Keratinocyte (primary cell): ENCODE data around the gene TNS1. TPM values are rescaled to one million over a fixed set of nuclear protein-coding genes. Genes with fewer than 3 reads are reported as not detected.

Source experiments
- DNase-seq: peaks from one replicate; pipeline ENCODE4 v3.0.0-alpha.2; 2011; ENCODE audit warnings: low read depth, missing footprints, low spot score
- FAIRE-seq: peaks from 2 replicates; lab custom pipeline; 2011; peaks lifted over from hg19 to GRCh38; lab: Jason Lieb, UNC
- H2AFZ ChIP-seq: 2 replicates; pipeline ENCODE4 v1.6.0; 2012; ENCODE audit warnings: low read length, control low read depth, inconsistent platforms; ENCODE audit not compliant: control insufficient read depth
- H3K27ac ChIP-seq: 2 replicates; pipeline ENCODE4 v1.5.1; 2011; ENCODE audit warnings: low read length; ENCODE audit not compliant: control insufficient read depth, insufficient read depth
- H3K27me3 ChIP-seq: 3 replicates; pipeline ENCODE4 v1.6.0; 2011; ENCODE audit warnings: low read length; ENCODE audit not compliant: control insufficient read depth, insufficient read depth; ENCODE audit errors: extremely low read depth
- H3K36me3 ChIP-seq, 2 experiments: 2 replicates in 1 of 2; 3 replicates in 1 of 2; pipeline ENCODE4 v1.5.1; 2011; ENCODE audit warnings: low read length in 2 of 2, mild to moderate bottlenecking in 1 of 2; ENCODE audit not compliant: control insufficient read depth in 2 of 2, insufficient read depth in 2 of 2; ENCODE audit errors: extremely low read depth in 1 of 2
- H3K4me1 ChIP-seq: 3 replicates; pipeline ENCODE4 v1.5.1; 2011; ENCODE audit warnings: low read length; ENCODE audit not compliant: control insufficient read depth, insufficient read depth; ENCODE audit errors: extremely low read depth
- H3K4me2 ChIP-seq: 3 replicates; pipeline ENCODE4 v1.6.0; 2011; ENCODE audit warnings: low read depth, low read length; ENCODE audit not compliant: control insufficient read depth, insufficient read depth; ENCODE audit errors: extremely low read depth
- H3K4me3 ChIP-seq, 3 experiments: fragments of 200-600 bp in 1 of 3; sonication (generic) in 1 of 3; 2 replicates in 2 of 3; 3 replicates in 1 of 3; pipeline ENCODE4 v1.5.1; 2011 to 2016; ENCODE audit warnings: low read length in 3 of 3, mild to moderate bottlenecking in 3 of 3, control low read depth in 2 of 3, inconsistent platforms in 1 of 3, low read depth in 1 of 3, mixed read lengths in 1 of 3, mixed run types in 1 of 3, moderate library complexity in 1 of 3; ENCODE audit not compliant: control insufficient read depth in 2 of 3, insufficient read depth in 2 of 3; ENCODE audit errors: extremely low read depth in 1 of 3
- H3K79me2 ChIP-seq: 2 replicates; pipeline ENCODE4 v1.6.0; 2012; ENCODE audit warnings: low read length; ENCODE audit not compliant: control insufficient read depth, insufficient read depth
- H3K9ac ChIP-seq: 3 replicates; pipeline ENCODE4 v1.6.0; 2011; ENCODE audit warnings: low read length; ENCODE audit not compliant: control insufficient read depth, insufficient read depth; ENCODE audit errors: extremely low read depth
- H3K9me1 ChIP-seq: 3 replicates; pipeline ENCODE4 v1.6.0; 2011; ENCODE audit warnings: low read length; ENCODE audit not compliant: control insufficient read depth, insufficient read depth; ENCODE audit errors: extremely low read depth
- H3K9me3 ChIP-seq: 2 replicates; pipeline ENCODE4 v1.5.1; 2012; ENCODE audit warnings: low read depth, low read length; ENCODE audit not compliant: control insufficient read depth
- H4K20me1 ChIP-seq: 3 replicates; pipeline ENCODE4 v1.6.0; 2011; ENCODE audit warnings: low read length; ENCODE audit not compliant: control insufficient read depth, insufficient read depth; ENCODE audit errors: extremely low read depth
- CTCF ChIP-seq, 3 experiments: IDR thresholded peaks in 1 of 3; conservative IDR thresholded peaks in 1 of 3; optimal IDR thresholded peaks in 1 of 3; 2 replicates in 2 of 3; 3 replicates in 1 of 3; pipeline versions ENCODE3 to v1.5.1; 2011; ENCODE audit warnings: low read length in 3 of 3, mild to moderate bottlenecking in 3 of 3, moderate library complexity in 2 of 3, control low read depth in 1 of 3, inconsistent platforms in 1 of 3; ENCODE audit not compliant: insufficient read depth in 2 of 3; ENCODE audit errors: extremely low read depth in 1 of 3
- EZH2 ChIP-seq: IDR thresholded peaks from one replicate; pipeline ENCODE4 v1.6.1; 2012; ENCODE audit warnings: inconsistent platforms, mild to moderate bottlenecking, low read length, moderate library complexity
- dilution Hi-C: fragments of 300-500 bp; cut with MboI; formaldehyde crosslinking; loops from one replicate; pipeline ENCODE4 v1.7.0; 2020; ENCODE audit warnings: low sequenced_read_pairs; ENCODE audit not compliant: extremely low pct_ligation_motif_present
- polyA plus RNA-seq, 5 experiments: library from polyadenylated mRNA; depleted of rRNA in 3 of 5; stranded (reverse) in 3 of 5; stranded (forward) in 1 of 5; unstranded in 1 of 5; fragments of >200 nt; gene quantifications; 1 replicate in 1 of 5; 2 replicates in 3 of 5; 3 replicates in 1 of 5; pipeline versions ENCODE4 v1.2.1 to v1.2.3, GENCODE V29; 2011 to 2012; ENCODE audit warnings: missing spikeins in 2 of 5, low read depth in 1 of 5, low replicate concordance in 1 of 5

Gene TNS1
- polyA plus RNA-seq, 1 donor (not counting 4 experiments of a cell fraction or from before 2014, with no cell fraction given), result 2.5 TPM

DNA sequence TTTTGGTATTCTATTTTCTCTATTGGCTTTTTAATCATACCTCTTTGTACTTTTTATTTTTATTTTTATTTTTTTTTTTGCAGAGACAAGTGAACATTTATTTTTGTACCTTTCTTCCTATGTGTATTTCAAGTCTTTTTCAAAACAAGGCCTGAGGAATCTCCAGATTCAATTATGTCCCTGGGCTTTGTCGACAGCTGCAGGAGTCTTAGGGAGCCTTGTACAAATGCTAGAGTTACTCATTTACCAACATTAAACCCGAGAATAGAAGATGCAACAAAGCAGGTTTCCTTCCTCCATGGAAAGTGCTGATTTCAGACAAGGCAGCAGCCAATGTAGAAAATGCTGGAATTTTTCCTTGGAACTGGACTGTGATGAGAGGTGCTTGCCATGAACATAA lies 242.8 kb downstream of the TNS1 start:
- dilution Hi-C loops, result no loop called here
- Histone ChIP-seq H3K9ac (no peak overlapping the region), H3K4me3 (no peak overlapping the region), H3K4me1 (no peaks in the 10 kb centered on the region), H3K79me2 (no peaks in the 10 kb centered on the region), H3K4me2 (no peak overlapping the region), H3K27ac (no peak overlapping the region), H3K9me3 (peaks cover 5% of the 10 kb centered on the region), H3K27me3 (no peaks in the 10 kb centered on the region), H3K9me1 (no peaks in the 10 kb centered on the region), H3K36me3 (no peaks in the 10 kb centered on the region), H4K20me1 (no peaks in the 10 kb centered on the region), H2AFZ (no peak overlapping the region)
- FAIRE-seq, result no peak
- no peak for DNase-seq
- TF ChIP-seq EZH2, result no peak

- DNase-seq, result no peak
- Histone ChIP-seq H3K4me1 (no peaks in the 10 kb centered on the region), H3K27ac (no peak overlapping the region), H3K4me2 (no peak overlapping the region), H3K9me1 (no peaks in the 10 kb centered on the region), H2AFZ (no peak overlapping the region), H3K9me3 (peaks cover 3% of the 10 kb centered on the region), H3K36me3 (no peaks in the 10 kb centered on the region), H3K9ac (no peak overlapping the region), H4K20me1 (no peaks in the 10 kb centered on the region), H3K79me2 (no peaks in the 10 kb centered on the region), H3K27me3 (peaks cover 12% of the 10 kb centered on the region), H3K4me3 (no peak overlapping the region)
- FAIRE-seq, result no peak
- TF ChIP-seq CTCF (optimal IDR thresholded peaks at IDR 0.05 in 1 of 3, IDR thresholded peaks at IDR 0.05 in 1 of 3, conservative IDR thresholded peaks at IDR 0.05 in 1 of 3; ENCODE audit: extremely low read depth in 1 of 3, insufficient read depth in 2 of 3, low read length in 3 of 3) (no peak), EZH2 (no peak)
- dilution Hi-C loops, result no loop called here
Observed at GRCh38 chr2:217757108-217757463, 245.7 kb downstream of the TNS1 start.

DNA sequence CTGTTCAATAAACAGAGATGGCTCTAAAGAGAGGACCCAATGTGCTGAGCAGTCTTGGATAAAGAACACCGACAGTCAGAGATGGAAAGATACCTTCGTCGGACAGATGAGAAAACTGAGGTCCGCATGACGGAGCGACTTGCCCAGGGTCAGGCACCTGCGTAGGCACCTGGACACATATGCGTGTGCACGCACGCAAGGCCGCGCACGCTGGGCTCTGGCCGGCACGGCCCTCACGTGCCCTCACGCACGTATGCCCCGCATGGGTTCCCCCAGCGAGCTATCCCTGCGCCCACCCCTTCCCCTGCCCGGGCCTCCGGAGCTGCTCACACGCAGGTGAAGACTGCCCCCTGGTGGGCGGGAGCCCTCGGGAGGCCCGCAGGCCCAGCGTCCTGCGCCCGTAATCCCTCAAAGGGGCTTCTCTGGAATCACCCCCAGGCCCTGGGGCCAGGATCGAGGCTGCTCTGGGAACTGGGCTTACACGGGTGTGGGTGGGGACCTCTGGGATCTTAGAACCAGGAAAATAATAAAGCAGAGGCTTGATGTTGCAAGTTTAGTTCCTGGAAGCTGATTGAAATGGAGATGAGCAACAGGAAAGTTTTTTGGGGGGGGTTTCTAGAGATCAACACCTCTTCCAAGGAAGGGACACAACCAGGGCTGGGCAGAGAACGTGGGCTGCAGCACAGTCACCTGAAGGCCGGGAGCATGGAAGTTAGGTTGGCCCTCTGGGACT lies 246.3 kb downstream of the TNS1 start:
- no peaks in the 10 kb centered on the region for H3K79me2 ChIP-seq
- no peak overlapping the region for H2AFZ ChIP-seq
- DNase-seq (no peak), FAIRE-seq (no peak)
- H3K9me1 ChIP-seq, result no peaks in the 10 kb centered on the region
- H3K4me2 ChIP-seq, result no peak overlapping the region
- no peaks in the 10 kb centered on the region for H3K36me3 ChIP-seq
- H4K20me1 ChIP-seq, result no peaks in the 10 kb centered on the region
- TF ChIP-seq EZH2 (no peak), CTCF (optimal IDR thresholded peaks at IDR 0.05 in 1 of 3, IDR thresholded peaks at IDR 0.05 in 1 of 3, conservative IDR thresholded peaks at IDR 0.05 in 1 of 3; ENCODE audit: extremely low read depth in 1 of 3, insufficient read depth in 2 of 3, low read length in 3 of 3) (peak; percentile 59 to 93 (median 76))
- H3K4me1 ChIP-seq, result no peaks in the 10 kb centered on the region
- no peaks in the 10 kb centered on the region for H3K9me3 ChIP-seq
- peaks cover 13% of the 10 kb centered on the region for H3K27me3 ChIP-seq
- dilution Hi-C loops, result no loop called here
- no peak overlapping the region for H3K9ac ChIP-seq
- H3K27ac ChIP-seq, result no peak overlapping the region
- H3K4me3 ChIP-seq, result no peak overlapping the region
